ENCODE results near the gene TIGAR.

The TIGAR gene

GRCh38 chr12:4275016-4275869, 45.8 kb upstream of the TIGAR start:
- no peak overlapping the region for H2AFZ ChIP-seq (ENCODE audit: low read depth, low read length)
- no peak overlapping the region for H3K27ac ChIP-seq (ENCODE audit: low read length)
- H3K9ac ChIP-seq (ENCODE audit: low read depth, low read length), result no peak overlapping the region
- H3K4me1 ChIP-seq (ENCODE audit: insufficient read depth, low read length), result peaks cover 43% of the 10 kb centered on the region
- H3K9me3 ChIP-seq (ENCODE audit: insufficient read depth, low read length, severe bottlenecking), result no peaks in the 10 kb centered on the region
- H3K27me3 ChIP-seq (ENCODE audit: insufficient read depth, low read length, poor library complexity), result peaks cover 71% of the 10 kb centered on the region
- H4K20me1 ChIP-seq (ENCODE audit: insufficient read depth, low read length), result peaks cover 18% of the 10 kb centered on the region
- H3K4me3 ChIP-seq (ENCODE audit: low read depth in 1 of 2, low read length in 2 of 2), result no peak overlapping the region
- no peak overlapping the region for H3K4me2 ChIP-seq (ENCODE audit: insufficient read depth, low read length)
- TF ChIP-seq EZH2 (IDR thresholded peaks at IDR 0.05; ENCODE audit: borderline replicate concordance, low read depth, low read length, severe bottlenecking) (no peak), CTCF (IDR thresholded peaks at IDR 0.05; ENCODE audit: borderline replicate concordance, extremely low read depth, low read length, poor library complexity, severe bottlenecking) (no peak)
- H3K79me2 ChIP-seq (ENCODE audit: insufficient read depth, low read length), result no peaks in the 10 kb centered on the region
- ATAC-seq (ENCODE audit: insufficient read depth, low read depth) (no peak), DNase-seq (no peak)
- no peaks in the 10 kb centered on the region for H3K36me3 ChIP-seq (ENCODE audit: insufficient read depth, low read length)

DNA sequence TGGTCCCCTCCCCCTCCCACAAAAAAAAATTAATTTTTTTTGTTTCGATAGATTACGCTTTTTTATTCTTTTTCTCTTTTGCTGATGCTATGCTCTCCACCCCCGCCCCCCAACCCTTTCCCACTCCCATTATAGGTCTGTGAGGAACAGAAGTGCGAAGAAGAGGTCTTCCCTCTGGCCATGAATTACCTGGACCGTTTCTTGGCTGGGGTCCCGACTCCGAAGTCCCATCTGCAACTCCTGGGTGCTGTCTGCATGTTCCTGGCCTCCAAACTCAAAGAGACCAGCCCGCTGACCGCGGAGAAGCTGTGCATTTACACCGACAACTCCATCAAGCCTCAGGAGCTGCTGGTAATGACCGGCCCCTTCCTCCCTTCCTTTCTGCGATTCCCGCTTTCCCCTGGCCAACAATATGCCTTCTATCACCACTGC, 45.1 kb upstream of the TIGAR start:
- Histone ChIP-seq H3K4me2 (ENCODE audit: insufficient read depth, low read length) (no peak overlapping the region), H3K9me3 (ENCODE audit: insufficient read depth, low read length, severe bottlenecking) (no peaks in the 10 kb centered on the region), H3K36me3 (ENCODE audit: insufficient read depth, low read length) (no peaks in the 10 kb centered on the region), H3K27ac (ENCODE audit: low read length) (no peak overlapping the region), H3K9ac (ENCODE audit: low read depth, low read length) (no peak overlapping the region), H3K4me1 (ENCODE audit: insufficient read depth, low read length) (peaks cover 38% of the 10 kb centered on the region), H4K20me1 (ENCODE audit: insufficient read depth, low read length) (peaks cover 17% of the 10 kb centered on the region), H3K4me3 (ENCODE audit: low read depth in 1 of 2, low read length in 2 of 2) (no peak overlapping the region), H3K79me2 (ENCODE audit: insufficient read depth, low read length) (no peaks in the 10 kb centered on the region), H3K27me3 (ENCODE audit: insufficient read depth, low read length, poor library complexity) (peaks cover 67% of the 10 kb centered on the region), H2AFZ (ENCODE audit: low read depth, low read length) (no peak overlapping the region)
- DNase-seq, result no peak
- no peak for TF ChIP-seq CTCF (IDR thresholded peaks at IDR 0.05; ENCODE audit: borderline replicate concordance, extremely low read depth, low read length, poor library complexity, severe bottlenecking)
- TF ChIP-seq EZH2 (IDR thresholded peaks at IDR 0.05; ENCODE audit: borderline replicate concordance, low read depth, low read length, severe bottlenecking), result no peak
- no peak for ATAC-seq (ENCODE audit: insufficient read depth, low read depth)

- DNase-seq, result peak; percentile 82
- peaks cover 17% of the 10 kb centered on the region for H4K20me1 ChIP-seq (ENCODE audit: insufficient read depth, low read length)
- peaks cover 59% of the 10 kb centered on the region for H3K27me3 ChIP-seq (ENCODE audit: insufficient read depth, low read length, poor library complexity)
- H3K9ac ChIP-seq (ENCODE audit: low read depth, low read length), result no peak overlapping the region
- ATAC-seq (ENCODE audit: insufficient read depth, low read depth), result peak; percentile 71
- no peaks in the 10 kb centered on the region for H3K79me2 ChIP-seq (ENCODE audit: insufficient read depth, low read length)
- H3K4me3 ChIP-seq (ENCODE audit: low read depth in 1 of 2, low read length in 2 of 2), result no peak overlapping the region
- no peak overlapping the region for H2AFZ ChIP-seq (ENCODE audit: low read depth, low read length)
- no peaks in the 10 kb centered on the region for H3K36me3 ChIP-seq (ENCODE audit: insufficient read depth, low read length)
- peaks cover 30% of the 10 kb centered on the region for H3K4me1 ChIP-seq (ENCODE audit: insufficient read depth, low read length)
- no peak overlapping the region for H3K27ac ChIP-seq (ENCODE audit: low read length)
- H3K4me2 ChIP-seq (ENCODE audit: insufficient read depth, low read length), result no peak overlapping the region
- no peaks in the 10 kb centered on the region for H3K9me3 ChIP-seq (ENCODE audit: insufficient read depth, low read length, severe bottlenecking)
- TF ChIP-seq EZH2 (IDR thresholded peaks at IDR 0.05; ENCODE audit: borderline replicate concordance, low read depth, low read length, severe bottlenecking) (peak; percentile 57), CTCF (IDR thresholded peaks at IDR 0.05; ENCODE audit: borderline replicate concordance, extremely low read depth, low read length, poor library complexity, severe bottlenecking) (peak; percentile 97)
These were observed 44.3 kb upstream of the TIGAR start for GRCh38 chr12:4276524-4277204.
